ENCODE data around the gene SCN1B.

SCN1B gene

GRCh38 chr19:35073516-35073915, 43.2 kb downstream of the SCN1B start:
- no peak overlapping the region for H3K27ac ChIP-seq
- no peak for DNase-seq (ENCODE audit: low spot score)
- no peak for TF ChIP-seq CTCF (IDR thresholded peaks at IDR 0.05)
- H3K4me3 ChIP-seq = no peak overlapping the region

GRCh38 chr19:35073941-35074340, 43.7 kb downstream of the SCN1B start:
- no peak for DNase-seq (ENCODE audit: low spot score)
- TF ChIP-seq CTCF (IDR thresholded peaks at IDR 0.05) = no peak
- Histone ChIP-seq H3K27ac (no peak overlapping the region), H3K4me3 (no peak overlapping the region)

GRCh38 chr19:35074426-35075201, 44.3 kb downstream of the SCN1B start:
- DNase-seq (ENCODE audit: low spot score) = no peak
- H3K4me3 ChIP-seq = no peak overlapping the region
- no peak overlapping the region for H3K27ac ChIP-seq
- no peak for TF ChIP-seq CTCF (IDR thresholded peaks at IDR 0.05)

GRCh38 chr19:35075202-35076025, 45.1 kb downstream of the SCN1B start:
- no peak for DNase-seq (ENCODE audit: low spot score)
- TF ChIP-seq CTCF (IDR thresholded peaks at IDR 0.05) = no peak
- H3K4me3 ChIP-seq = no peak overlapping the region
- H3K27ac ChIP-seq = no peak overlapping the region

- H3K4me3 ChIP-seq = no peak overlapping the region
- no peak for DNase-seq (ENCODE audit: low spot score)
- TF ChIP-seq CTCF (IDR thresholded peaks at IDR 0.05) = no peak
- no peak overlapping the region for H3K27ac ChIP-seq
Observed at GRCh38 chr19:35076026-35076370, 45.7 kb downstream of the SCN1B start.

- H3K4me3 ChIP-seq = no peak overlapping the region
- TF ChIP-seq CTCF (IDR thresholded peaks at IDR 0.05) = no peak
- H3K27ac ChIP-seq = no peak overlapping the region
- DNase-seq (ENCODE audit: low spot score) = no peak
Observed at GRCh38 chr19:35076657-35077056, 46.4 kb downstream of the SCN1B start.
